ENCODE data around the gene ATF6.

GRCh38 chr1:161743231-161743630 lies 22.9 kb upstream of the ATF6 start:
- no peak for TF ChIP-seq EZH2 (IDR thresholded peaks at IDR 0.05; ENCODE audit: borderline replicate concordance, low read depth, low read length, severe bottlenecking)
- no peak for TF ChIP-seq GATA2 (IDR thresholded peaks at IDR 0.05; ENCODE audit: insufficient read depth, insufficient read length, low read depth, low read length)
- TF ChIP-seq CTCF (IDR thresholded peaks at IDR 0.05; ENCODE audit: extremely low read depth in 1 of 2, insufficient read depth in 1 of 2, low read depth in 1 of 2, low read length in 2 of 2), result no peak
- no peak for TF ChIP-seq POLR2A (IDR thresholded peaks at IDR 0.05; ENCODE audit: low read depth, low read length)
- TF ChIP-seq POLR2AphosphoS5 (IDR thresholded peaks at IDR 0.05; ENCODE audit: insufficient read depth, low read depth, low read length), result no peak
- TF ChIP-seq MAX (IDR thresholded peaks at IDR 0.05; ENCODE audit: insufficient read depth, insufficient read length), result no peak
- no peak for TF ChIP-seq JUN (IDR thresholded peaks at IDR 0.05; ENCODE audit: borderline replicate concordance, insufficient read depth, insufficient read length, low read depth)

Data from endothelial cell of umbilical vein (primary cell).